Nucleus accumbens (tissue), 56 donors: ENCODE data around the gene PDE4D.
A peak's percentile ranks its signal among the peaks of the same experiment; 100 is the strongest.
"Not testable (repeated sequence)": the region's sequence is repeated elsewhere in the genome, so short reads cannot be mapped to it uniquely, and the experiment has no call there.

Source experiments
- DNase-seq, 56 donors: peaks; one replicate each; lab custom pipeline; 2025; lab: John Stamatoyannopoulos, UW

PDE4D gene

DNA sequence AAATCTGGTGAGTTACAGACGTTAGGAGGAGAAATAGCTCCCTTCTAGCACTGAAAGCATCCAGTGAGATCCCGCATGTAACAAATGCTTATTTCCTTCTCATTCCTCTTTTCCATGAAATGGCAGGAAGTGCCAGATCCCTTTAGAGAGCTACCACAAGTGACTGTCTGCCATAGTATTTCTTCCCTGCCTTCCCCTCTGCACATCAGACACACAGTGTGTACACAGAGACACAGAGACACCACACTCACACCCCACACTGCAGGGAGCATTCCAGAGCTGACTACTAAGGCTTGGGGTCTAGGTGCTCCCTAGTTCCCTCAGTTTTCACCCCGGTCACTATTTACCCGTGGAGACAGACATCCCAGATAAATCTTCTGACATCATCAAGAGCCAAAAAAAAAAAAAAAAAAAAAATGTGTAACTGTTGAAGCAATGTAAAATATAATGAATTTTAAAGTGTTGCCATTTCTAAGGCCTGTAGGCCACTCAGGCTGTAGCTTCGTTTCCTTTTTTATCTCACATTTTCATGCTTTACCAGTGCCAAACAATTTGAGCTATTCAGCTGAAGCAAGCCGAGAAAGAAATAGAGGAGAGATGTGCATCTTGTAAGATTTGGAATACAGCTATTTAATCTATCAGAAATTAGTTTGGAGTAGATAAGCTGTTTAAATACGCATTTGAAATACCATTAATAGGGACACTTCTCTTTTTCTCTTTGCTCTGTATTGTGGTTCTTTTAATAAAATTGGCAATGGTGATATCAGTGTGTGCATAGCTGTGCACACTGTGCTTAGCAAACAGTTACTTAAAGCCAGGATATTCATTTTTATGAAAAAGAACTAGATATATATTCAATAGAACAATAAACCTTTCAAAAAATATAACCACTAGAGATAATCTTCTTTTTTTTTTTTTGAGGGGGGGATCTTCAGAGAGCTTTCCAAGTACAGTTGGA is 405.5 kb downstream of the PDE4D start:
- DNase-seq = no peak

DNA sequence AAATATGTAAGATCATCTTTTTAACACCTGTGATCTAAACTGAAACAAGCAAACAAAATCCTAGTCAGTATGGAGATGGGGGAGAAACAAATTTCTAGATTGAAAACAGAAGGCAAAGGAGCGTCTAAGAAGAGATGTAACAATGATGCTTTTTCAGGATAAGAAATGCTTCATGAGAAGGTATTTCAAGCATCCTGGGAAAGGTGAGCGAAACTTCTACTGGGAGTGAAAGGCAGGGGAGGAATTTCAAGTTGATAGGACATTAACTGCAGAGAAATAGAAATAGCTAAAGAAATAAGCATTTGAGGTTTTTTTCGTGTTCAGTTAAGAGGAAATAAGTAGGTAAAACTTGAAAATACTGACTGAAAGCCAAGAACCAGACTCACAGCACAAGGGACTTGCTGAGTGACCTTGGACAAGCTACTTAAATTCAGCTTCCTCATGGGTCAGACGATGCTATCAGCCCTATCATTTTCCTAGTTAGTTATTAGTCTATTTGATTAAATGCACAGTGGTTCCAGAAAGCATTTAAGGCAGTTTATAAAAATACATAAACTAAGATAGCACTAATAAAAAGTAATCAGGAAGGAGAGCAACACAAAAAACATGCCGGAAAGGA is 406.3 kb downstream of the PDE4D start:
- no peak for DNase-seq

DNA sequence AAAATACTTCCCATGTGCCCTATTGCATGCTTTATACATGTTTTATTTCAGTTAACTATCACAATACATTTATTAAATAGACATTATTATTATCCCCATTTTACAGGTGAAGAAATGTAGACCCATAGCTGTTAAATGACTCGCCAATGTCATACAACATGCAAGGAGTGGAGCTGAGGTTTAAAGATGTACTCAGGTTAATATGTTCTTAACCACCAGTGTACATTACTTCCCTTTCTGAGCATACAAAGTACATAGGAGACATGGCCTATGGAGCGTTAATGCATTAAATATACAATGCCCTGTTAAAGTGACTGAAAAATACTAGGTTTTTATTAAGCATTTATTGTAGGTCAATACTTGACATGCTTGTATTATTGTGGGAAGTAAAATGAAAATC is 407.0 kb downstream of the PDE4D start:
- DNase-seq = no peak

- DNase-seq = peak in 2 of 56 donors; percentile 10 to 12
Measured at GRCh38 chr5:59485629-59486439, 407.7 kb downstream of the PDE4D start.

DNA sequence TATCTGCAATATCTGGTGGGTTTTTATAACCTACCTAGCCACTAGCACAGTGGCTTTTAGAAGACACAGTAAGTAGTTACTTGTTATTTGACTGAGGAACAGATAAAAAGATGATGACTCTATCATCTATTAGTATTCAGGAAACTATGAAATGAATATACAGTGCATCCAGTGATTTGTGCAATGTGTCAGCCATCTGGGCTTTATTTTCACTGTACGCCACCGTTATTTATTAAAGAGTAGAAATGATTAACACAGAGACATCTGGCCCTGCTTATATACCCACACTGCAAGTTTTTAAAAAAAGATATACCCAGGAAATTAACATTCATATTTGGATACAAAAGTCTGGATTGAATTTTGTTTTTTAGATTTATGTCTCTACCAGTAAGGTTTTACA is 408.4 kb downstream of the PDE4D start:
- no peak for DNase-seq

DNA sequence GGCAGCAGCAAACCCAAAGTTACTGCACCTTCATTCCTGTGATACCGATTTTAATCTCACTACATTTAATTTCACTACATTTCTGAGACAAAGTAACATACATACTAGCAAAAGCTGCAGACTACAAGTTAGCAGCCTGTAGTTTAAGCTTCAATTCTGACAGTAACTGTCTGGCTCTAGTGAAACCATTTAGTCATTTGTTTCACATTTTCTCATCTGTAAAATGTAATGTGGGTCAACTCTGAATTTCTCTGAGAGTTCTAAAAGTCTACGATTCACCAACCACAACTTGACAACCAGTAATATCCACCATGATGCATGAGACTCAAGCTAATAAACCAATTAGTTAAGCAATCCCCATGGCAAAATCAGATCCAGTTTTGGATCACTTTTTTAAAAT is 408.9 kb downstream of the PDE4D start:
- no peak for DNase-seq

DNA sequence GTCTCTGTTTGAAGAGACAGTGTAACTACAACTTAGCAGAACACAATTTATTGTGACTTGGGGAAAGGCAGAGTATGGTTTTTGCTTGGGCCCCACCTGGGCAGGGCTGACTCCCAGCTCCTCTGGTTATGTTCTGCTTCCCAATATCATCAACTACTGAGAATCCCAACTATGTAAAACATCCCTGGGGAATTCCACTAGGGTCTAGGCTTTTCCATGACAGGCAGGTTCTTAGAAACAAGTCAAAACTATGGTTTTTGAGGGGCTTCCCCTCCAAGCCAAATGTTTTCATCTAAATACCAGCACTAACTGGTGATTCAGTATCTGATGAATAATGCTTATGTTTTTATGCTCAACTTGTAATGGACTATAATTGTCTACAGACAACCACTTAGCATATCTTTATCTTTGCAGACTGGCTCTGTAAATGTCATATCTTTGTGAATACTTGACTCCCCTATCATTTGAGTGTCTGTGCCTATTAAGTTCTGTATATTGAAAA is 409.5 kb downstream of the PDE4D start:
- no peak for DNase-seq

- DNase-seq = no peak
Measured at GRCh38 chr5:59479086-59479485, 414.4 kb downstream of the PDE4D start.

- no peak for DNase-seq
Measured at GRCh38 chr5:59474324-59474723, 419.2 kb downstream of the PDE4D start.

DNA sequence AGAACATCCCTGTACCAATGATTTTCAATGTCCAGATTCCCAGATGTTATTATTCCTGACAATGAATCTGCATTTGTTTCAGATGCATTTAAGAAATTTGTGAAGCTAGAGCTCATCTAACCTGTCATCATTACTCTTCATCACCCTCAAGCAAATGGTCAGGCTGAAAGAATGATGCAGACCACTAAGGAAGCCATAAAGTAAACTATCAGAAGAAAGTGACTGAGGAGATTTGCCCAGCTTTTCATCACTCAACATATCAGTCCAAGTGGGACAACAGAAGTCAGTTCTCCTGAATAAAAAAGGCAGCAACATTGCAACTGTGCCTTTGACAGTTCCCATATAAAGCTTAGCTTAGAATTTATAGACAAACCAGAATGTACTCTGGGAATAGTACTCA is 419.9 kb downstream of the PDE4D start:
- no peak for DNase-seq

DNA sequence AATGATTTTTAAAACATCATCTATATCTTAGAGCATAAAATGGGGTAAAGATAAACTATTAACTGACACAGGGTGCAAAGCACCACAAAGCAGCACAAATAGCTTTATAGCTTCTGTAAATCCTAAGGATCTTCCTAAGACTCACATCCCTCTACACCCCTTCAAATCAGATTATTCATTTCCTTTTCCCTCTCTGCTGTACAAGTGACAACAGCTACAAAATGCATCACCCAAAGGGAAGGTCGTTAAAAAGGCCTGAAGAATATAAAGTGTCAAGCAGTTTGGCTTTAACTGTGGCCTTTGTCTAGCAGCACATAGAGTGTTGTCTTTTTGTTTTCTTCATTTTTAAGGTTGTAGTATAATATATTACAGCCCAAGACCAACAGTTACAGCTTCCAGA is 422.1 kb downstream of the PDE4D start:
- DNase-seq = no peak

GRCh38 chr5:59467969-59468368 is 425.6 kb downstream of the PDE4D start:
- no peak for DNase-seq

DNA sequence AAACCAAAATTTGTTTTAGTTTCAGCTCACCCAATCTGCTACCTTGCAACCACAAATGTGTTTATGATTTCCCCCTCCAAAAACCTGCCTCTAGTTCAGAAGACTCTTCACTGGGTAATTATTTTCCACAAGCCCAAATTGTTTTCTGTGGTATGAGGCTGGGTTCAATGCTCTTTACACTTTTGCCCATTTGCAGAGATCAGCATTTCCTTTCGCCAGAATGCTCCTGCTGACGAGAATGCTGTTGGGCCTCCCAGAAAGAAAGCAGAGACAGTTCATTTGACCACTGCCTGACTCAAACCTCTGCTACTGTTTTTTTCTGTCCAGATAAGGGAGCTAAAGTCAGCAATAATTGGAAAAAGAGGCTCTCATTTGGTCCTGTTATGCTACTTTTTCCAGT is 427.3 kb downstream of the PDE4D start:
- DNase-seq = no peak

DNA sequence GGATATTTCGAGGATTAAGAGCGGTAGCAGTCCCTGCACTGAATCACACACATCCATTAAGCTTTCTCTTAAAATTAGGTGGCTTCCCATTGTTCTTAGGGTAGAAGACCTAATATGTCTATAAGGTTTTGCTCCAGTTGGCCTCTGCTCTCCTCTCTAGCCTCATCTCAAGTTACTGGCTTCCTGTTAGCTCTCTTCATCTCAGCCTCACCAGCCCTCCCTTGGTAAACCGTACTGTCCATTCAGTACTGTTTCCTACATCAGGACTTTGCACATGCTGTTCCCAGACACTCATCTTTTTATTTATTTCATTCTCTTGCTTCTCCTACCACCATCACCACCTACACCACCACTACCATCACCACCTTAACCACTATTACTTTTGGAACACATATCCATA is 428.6 kb downstream of the PDE4D start:
- DNase-seq = no peak

DNA sequence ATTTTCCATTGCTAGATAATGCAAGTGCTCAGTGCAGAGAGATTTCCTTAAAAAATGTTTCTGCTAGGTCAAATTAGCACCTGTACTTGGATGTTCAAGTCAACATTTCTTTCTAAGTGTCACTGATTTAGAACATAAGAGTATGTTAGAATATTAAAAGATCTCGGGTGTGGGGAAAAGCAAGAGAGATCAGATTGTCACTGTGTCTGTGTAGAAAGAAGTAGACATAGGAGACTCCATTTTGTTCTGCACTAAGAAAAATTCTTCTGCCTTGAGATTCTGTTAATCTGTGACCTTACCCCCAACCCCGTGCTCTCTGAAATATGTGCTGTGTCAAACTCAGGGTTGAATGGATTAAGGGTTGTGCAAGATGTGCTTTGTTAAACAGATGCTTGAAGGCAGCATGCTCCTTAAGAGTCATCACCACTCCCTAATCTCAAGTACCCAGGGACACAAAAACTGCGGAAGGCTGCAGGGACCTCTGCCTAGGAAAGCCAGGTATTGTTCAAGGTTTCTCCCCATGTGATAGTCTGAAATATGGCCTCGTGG is 429.8 kb downstream of the PDE4D start:
- not testable (repeated sequence) for DNase-seq

DNA sequence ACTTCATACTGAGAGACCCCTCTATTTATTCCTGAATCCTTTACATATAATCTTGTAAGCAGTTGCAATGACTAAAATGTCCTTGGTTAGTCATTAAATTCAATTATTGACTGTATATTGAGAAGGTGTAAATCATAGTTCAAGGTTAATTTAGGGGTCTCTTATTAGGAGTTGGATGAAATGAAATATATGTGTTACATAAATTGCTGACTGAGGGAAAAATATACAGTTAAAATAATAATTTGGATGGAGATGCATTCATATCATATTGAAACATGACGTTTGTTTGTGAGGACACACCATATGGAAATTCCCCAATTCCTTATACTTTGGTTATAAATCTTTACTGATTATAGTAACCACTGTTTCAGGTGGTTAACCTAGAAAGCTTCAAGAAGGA is 430.6 kb downstream of the PDE4D start:
- no peak for DNase-seq

- DNase-seq = no peak
Measured at GRCh38 chr5:59460368-59461153, 433.0 kb downstream of the PDE4D start.

GRCh38 chr5:59458966-59459729 is 434.4 kb downstream of the PDE4D start:
- DNase-seq = no peak

DNA sequence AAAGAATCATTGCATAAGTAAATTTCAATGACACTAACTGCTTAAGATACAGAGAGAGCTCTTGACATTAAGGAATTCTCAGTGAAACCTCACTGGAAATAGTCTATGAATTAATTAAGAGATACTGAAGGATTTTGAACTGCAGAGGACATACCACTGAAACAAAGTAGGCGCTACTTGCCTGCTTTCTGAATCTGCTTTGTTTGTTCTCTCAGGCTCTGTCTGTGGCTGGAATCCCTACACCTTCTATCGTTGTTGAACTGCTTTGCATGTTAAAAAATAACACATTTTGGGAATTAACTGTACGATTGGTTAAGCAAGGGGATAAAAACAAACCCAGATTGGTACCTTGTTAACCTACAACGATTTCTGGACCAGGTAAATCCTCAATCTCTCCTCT is 435.2 kb downstream of the PDE4D start:
- no peak for DNase-seq
